A673 (cell line): ENCODE data around the gene CDYL. TPM values are rescaled to one million over a fixed set of nuclear protein-coding genes. Genes with fewer than 3 reads are reported as not detected.
A peak's percentile ranks its signal among the peaks of the same experiment; 100 is the strongest.

Experiments used
- BruUV-seq: library from RNA; stranded (reverse); fragments of 400-500 nt; replicated peaks from 2 replicates; lab custom pipeline; 2021; lab: Mats Ljungman, UMichigan
- CTCF ChIA-PET: fragments of 300-600 bp; sonication (Branson Sonifier 250); formaldehyde crosslinking; loops from one replicate; lab custom pipeline; 2022; ENCODE audit warnings: antibody characterized with exemption; lab: Charles Lee
- POLR2A ChIA-PET: fragments of 300-600 bp; sonication (Branson Sonifier 250); formaldehyde crosslinking; loops from one replicate; lab custom pipeline; 2022; ENCODE audit warnings: antibody characterized with exemption; ENCODE audit not compliant: low non-redundant PET; lab: Charles Lee
- DNase-seq: peaks from one replicate; pipeline ENCODE4 v3.0.0-alpha.2; 2015; ENCODE audit warnings: low spot score
- H3K27ac ChIP-seq: fragments of 200-600 bp; sonication (generic); 2 replicates; pipeline ENCODE4 v1.5.1; 2016; ENCODE audit warnings: mixed run types, low read depth, mild to moderate bottlenecking, mixed read lengths, antibody characterized with exemption, low read length; ENCODE audit not compliant: poor library complexity, severe bottlenecking
- H3K27me3 ChIP-seq: fragments of 200-600 bp; sonication (generic); replicated peaks from 2 replicates; pipeline ENCODE4 v1.6.1; 2017; ENCODE audit warnings: mixed run types, low read depth, mild to moderate bottlenecking, mixed read lengths, antibody characterized with exemption, low read length; ENCODE audit not compliant: insufficient read depth, poor library complexity
- H3K36me3 ChIP-seq: fragments of 200-600 bp; sonication (generic); 2 replicates; pipeline ENCODE4 v1.6.1; 2016; ENCODE audit warnings: mixed run types, mild to moderate bottlenecking, mixed read lengths, antibody characterized with exemption, low read length; ENCODE audit not compliant: insufficient read depth, poor library complexity, severe bottlenecking
- H3K4me1 ChIP-seq: fragments of 200-600 bp; sonication (generic); 2 replicates; pipeline ENCODE4 v1.6.1; 2017; ENCODE audit warnings: mixed run types, mild to moderate bottlenecking, mixed read lengths, antibody characterized with exemption, low read length; ENCODE audit not compliant: insufficient read depth, poor library complexity, severe bottlenecking
- H3K4me3 ChIP-seq: fragments of 200-600 bp; sonication (generic); 2 replicates; pipeline ENCODE4 v1.5.1; 2016; ENCODE audit warnings: low read depth, mixed run types, mild to moderate bottlenecking, mixed read lengths, low read length; ENCODE audit not compliant: poor library complexity, severe bottlenecking
- H3K9me3 ChIP-seq: fragments of 200-600 bp; sonication (generic); 2 replicates; pipeline ENCODE4 v1.6.1; 2016; ENCODE audit warnings: mixed run types, low read depth, mild to moderate bottlenecking, mixed read lengths, antibody characterized with exemption, low read length; ENCODE audit not compliant: poor library complexity, severe bottlenecking
- CTCF ChIP-seq: fragments of 300-800, 200-600 bp; sonication (generic); conservative IDR thresholded peaks from 2 replicates; pipeline ENCODE4 v1.5.1; 2017; ENCODE audit warnings: low read depth, mild to moderate bottlenecking, antibody characterized with exemption, low read length, moderate library complexity, mixed read lengths
- EZH2 ChIP-seq: fragments of 200-600 bp; sonication (generic); IDR thresholded peaks from 2 replicates; pipeline ENCODE4 v1.6.1; 2017; ENCODE audit warnings: borderline replicate concordance, low read depth, mild to moderate bottlenecking, mixed read lengths, antibody characterized with exemption, low read length; ENCODE audit not compliant: poor library complexity, severe bottlenecking
- intact Hi-C: fragments of 100-400 bp; cut with micrococcal nuclease; formaldehyde crosslinking; loops from one replicate; pipeline ENCODE4 v1.10.0; 2022; ENCODE audit not compliant: unreplicated experiment
- total RNA-seq: library from RNA; stranded (reverse); gene quantifications from 2 replicates; pipeline ENCODE4 v1.2.3, GENCODE V29; 2021

CDYL gene
- total RNA-seq, 1 experiment from 2014 or later = 57.6 TPM

DNA sequence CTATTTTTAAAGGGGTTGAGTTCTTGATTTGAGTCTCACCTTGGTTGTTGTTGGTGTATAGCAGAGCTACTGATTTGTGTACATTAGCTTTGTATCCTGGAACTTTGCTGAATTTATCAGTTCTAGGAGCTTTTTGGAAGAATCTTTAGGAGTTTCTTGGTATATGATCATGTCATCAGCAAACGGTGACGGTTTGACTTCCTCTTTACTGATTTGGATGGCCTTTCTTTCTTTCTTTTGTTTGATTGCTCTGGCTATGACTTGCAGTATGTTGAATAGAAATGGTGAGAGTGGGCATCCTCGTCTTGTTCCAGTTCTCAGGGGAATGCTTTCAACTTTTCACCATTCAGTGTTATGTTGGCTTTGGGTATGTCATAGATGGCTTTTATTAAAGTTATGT, 64.0 kb downstream of the CDYL start:
- Histone ChIP-seq H3K4me3 (no peak overlapping the region), H3K9me3 (peaks cover 36% of the 10 kb centered on the region), H3K4me1 (no peaks in the 10 kb centered on the region), H3K27ac (no peak overlapping the region), H3K36me3 (peaks cover 9% of the 10 kb centered on the region), H3K27me3 (no peaks in the 10 kb centered on the region)
- no TSS peak for BruUV-seq
- no peak for TF ChIP-seq EZH2
- TF ChIP-seq CTCF = no peak
- ChIA-PET POLR2A (no interaction called here), CTCF (no interaction called here)
- intact Hi-C loops = no loop called here
- DNase-seq = no peak

- CTCF ChIA-PET = no interaction called here
Observed at GRCh38 chr6:4844108-4844507, 67.9 kb downstream of the CDYL start.

GRCh38 chr6:4846387-4846786, 70.2 kb downstream of the CDYL start:
- peaks cover 30% of the 10 kb centered on the region for H3K9me3 ChIP-seq
- peaks cover 9% of the 10 kb centered on the region for H3K36me3 ChIP-seq
- ChIA-PET CTCF (no interaction called here), POLR2A (no interaction called here)
- BruUV-seq = no TSS peak
- no peaks in the 10 kb centered on the region for H3K27me3 ChIP-seq
- no peak overlapping the region for H3K4me3 ChIP-seq
- no peaks in the 10 kb centered on the region for H3K4me1 ChIP-seq
- no peak overlapping the region for H3K27ac ChIP-seq
- TF ChIP-seq EZH2 (no peak), CTCF (no peak)
- no peak for DNase-seq
- intact Hi-C loops = no loop called here

More at GRCh38 chr6:4844108-4844507, 67.9 kb downstream of the CDYL start:
- H3K4me3 ChIP-seq = no peak overlapping the region
- intact Hi-C loops = no loop called here
- H3K27ac ChIP-seq = no peak overlapping the region
- H3K4me1 ChIP-seq = no peaks in the 10 kb centered on the region
- H3K27me3 ChIP-seq = no peaks in the 10 kb centered on the region
- H3K36me3 ChIP-seq = peaks cover 9% of the 10 kb centered on the region
- peak; percentile 8 for DNase-seq
- TF ChIP-seq EZH2 (no peak), CTCF (peak; percentile 53)
- BruUV-seq = no TSS peak
- H3K9me3 ChIP-seq = peaks cover 37% of the 10 kb centered on the region
- POLR2A ChIA-PET = no interaction called here
